T-helper 1 cell treated with Interleukin-12 subunit alpha and Interleukin-12 subunit beta and Interleukin-4 antibody, amounts not matched to agents 30 ng/mL and 1 ng/mL, for 36 hours (primary cell): ENCODE measurements around the gene RNF213. TPM values are rescaled to one million over a fixed set of nuclear protein-coding genes. Genes with fewer than 3 reads are reported as not detected.
"Not testable (repeated sequence)": the region's sequence is repeated elsewhere in the genome, so short reads cannot be mapped to it uniquely, and the experiment has no call there.

Source experiments
- intact Hi-C: fragments of 100-400 bp; cut with micrococcal nuclease; formaldehyde crosslinking; loops from one replicate; pipeline ENCODE4 v1.15.1; 2024
- total RNA-seq: library from RNA; stranded (reverse); gene quantifications from 2 replicates; pipeline ENCODE4 v1.2.3, GENCODE V29; 2022

Gene RNF213
- total RNA-seq, 1 donor from 2014 or later: 1,329 TPM

GRCh38 chr17:80248894-80249710, 11.6 kb upstream of the RNF213 start:
- intact Hi-C loops: no loop called here

- intact Hi-C loops: loop anchor here (2.0 kb wide), 2 partner anchors 151 to 215 kb away; partner anchors contain the start of genes CCDC40 and GAA
Measured at GRCh38 chr17:80251966-80252365, 8.7 kb upstream of the RNF213 start.

DNA sequence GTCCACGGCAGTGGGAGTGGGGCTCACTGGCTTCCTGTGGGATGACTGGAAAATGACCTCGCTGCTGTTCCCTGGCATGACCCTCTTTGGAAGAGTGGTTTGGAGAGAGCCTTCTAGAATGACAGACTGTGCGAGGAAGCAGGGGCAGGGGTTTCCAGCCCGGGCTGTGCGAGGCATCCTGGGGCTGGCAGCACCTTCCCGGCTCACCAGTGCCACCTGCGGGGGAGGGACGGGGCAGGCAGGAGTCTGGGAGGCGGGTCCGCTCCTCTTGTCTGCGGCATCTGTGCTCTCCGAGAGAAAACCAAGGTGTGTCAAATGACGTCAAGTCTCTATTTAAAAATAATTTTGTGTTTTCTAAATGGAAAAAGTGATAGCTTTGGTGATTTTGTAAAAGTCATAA, 7.8 kb upstream of the RNF213 start:
- intact Hi-C loops: loop anchor here (1.0 to 2.0 kb wide), 4 partner anchors 57 to 216 kb away; partner anchors contain the start of genes CCDC40 and GAA

GRCh38 chr17:80253631-80254395, 6.8 kb upstream of the RNF213 start:
- intact Hi-C loops: loop anchor here (1.0 to 2.0 kb wide), 6 partner anchors 35 to 257 kb away; partner anchors contain the start of genes CCDC40 and GAA

DNA sequence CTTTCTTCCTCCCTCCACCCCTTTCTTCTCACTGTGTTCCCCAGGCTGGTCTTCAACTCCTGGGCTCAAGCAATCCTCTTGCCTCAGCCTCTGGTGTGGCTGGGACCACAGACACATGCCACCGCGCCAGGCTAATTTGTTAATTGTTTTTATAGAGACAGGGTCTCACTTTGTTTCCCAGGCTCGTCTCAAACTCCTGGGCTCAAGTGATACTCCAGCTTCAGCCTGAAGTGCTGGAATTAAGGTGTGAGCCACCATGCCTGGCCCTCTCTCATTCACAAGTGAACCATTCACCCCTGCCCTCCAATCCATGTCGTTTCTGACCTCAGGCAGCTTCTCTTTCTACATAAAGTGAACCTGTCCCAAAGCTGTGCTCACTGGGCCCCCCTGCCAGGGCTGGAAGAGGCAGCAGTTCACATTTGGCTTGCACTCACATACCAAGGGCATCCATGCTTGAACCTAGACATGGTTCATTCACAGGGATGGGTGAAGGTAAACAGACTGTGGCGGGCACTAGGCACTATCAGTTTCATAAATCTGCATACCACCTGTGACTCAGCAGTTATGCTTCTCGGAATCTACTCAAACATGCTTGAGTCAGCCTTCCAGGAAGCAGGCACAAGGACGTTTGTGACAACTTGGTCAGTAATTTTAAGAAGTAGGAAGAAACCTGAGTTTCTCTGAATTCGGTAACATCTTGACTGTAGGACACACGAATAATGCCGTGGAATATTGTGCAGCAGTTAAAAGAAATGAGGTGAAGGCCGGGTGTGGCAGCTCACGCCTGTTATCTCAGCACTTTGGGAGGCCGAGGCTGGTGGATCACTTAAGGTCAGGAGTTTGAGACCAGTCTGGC, 6.0 kb upstream of the RNF213 start:
- intact Hi-C loops: loop anchor here (1.0 to 2.0 kb wide), 4 partner anchors 9 to 258 kb away; partner anchors contain the start of gene EIF4A3

GRCh38 chr17:80256034-80256350, 4.7 kb upstream of the RNF213 start:
- intact Hi-C loops: no loop called here

DNA sequence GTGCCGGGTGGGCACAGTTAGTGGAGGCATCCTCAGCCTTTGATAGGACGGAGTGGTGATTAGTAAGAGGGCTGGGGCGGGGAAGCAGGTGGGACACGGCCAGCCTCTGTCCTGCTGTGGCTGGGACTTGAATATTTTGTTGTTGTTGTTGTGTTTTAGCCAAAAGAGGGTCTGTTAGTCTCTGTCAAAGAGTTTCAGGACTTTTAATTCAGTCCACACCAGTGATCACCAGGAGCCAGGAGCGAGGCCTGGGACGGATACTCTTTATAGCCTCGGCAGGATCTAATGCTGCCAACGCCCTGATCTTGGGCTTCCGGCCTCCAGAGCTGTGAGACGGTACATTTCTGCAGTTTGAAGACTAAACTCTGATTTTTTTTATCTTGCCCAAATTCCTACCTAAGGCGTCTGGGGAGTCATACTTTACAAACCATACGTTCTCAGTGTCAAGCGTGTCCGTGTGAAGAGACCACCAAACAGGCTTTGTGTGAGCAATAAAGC, 2.9 kb upstream of the RNF213 start:
- intact Hi-C loops: no loop called here

GRCh38 chr17:80258296-80258695, 2.4 kb upstream of the RNF213 start:
- intact Hi-C loops: not testable (repeated sequence)

- intact Hi-C loops: loop anchor here (5.0 to 10.0 kb wide), 3 partner anchors 462 to 1708 kb away; partner anchors contain the start of genes ACTG1 and CBX8
Measured at GRCh38 chr17:80259457-80260068, 1.1 kb upstream of the RNF213 start.

GRCh38 chr17:80260069-80260535, 550 bp upstream of the RNF213 start:
- intact Hi-C loops: loop anchor here (5.0 to 10.0 kb wide), 3 partner anchors 463 to 1707 kb away; partner anchors contain the start of genes ACTG1 and CBX8

GRCh38 chr17:80261159-80261894, 675 bp downstream of the RNF213 start:
- intact Hi-C loops: loop anchor here (1.0 to 10.0 kb wide), 4 partner anchors 423 to 1706 kb away; partner anchors contain the start of genes ACTG1 and CBX8

DNA sequence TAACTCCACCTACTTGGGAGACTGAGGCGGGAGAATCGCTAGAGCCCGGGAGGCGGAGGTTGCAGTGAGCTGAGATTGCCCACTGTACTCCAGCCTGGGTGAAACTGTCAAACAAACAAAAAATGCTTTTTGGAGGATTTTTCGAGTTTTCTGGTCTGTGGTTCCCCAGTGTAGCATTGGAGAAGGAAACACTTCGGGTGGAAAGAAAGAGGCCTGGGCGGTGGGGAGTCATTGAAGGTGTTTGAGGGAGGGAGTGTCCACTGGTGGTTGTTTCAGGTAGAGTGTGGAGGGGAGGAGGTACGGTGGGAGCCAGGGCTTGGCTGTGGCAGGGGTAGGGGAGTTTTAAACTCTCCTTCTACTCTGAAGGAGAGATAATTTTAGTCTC, 1.2 kb downstream of the RNF213 start:
- intact Hi-C loops: loop anchor here (1.0 to 10.0 kb wide), 5 partner anchors 424 to 1705 kb away; partner anchors contain the start of genes ACTG1, CBX8 and CEP131

DNA sequence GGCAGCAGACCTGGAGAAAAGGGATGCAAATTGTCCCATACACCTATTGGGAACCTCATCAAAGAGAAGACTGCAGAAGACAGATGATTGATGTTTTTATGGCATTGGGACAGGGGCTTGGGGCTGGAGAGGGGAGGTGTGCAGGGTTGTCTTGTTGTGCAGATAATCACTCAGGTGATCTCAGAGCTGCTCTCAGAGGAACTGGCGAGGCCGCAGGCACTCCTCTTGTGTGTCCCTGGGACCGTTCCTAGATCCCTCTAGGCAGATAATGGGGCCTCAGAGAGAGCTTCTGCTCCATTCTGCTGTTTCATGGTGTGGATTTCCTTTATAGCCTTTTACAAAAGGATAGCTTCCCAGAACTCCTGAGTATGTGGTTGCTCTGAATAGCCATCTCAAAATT, 1.6 kb downstream of the RNF213 start:
- intact Hi-C loops: loop anchor here (2.0 to 10.0 kb wide), 4 partner anchors 465 to 1705 kb away; partner anchors contain the start of genes ACTG1, CBX8 and CEP131

- intact Hi-C loops: loop anchor here (1.0 to 10.0 kb wide), 7 partner anchors 8 to 1704 kb away; partner anchors contain the start of genes ACTG1, CBX8, CEP131 and EIF4A3
Measured at GRCh38 chr17:80262775-80263244, 2.2 kb downstream of the RNF213 start.

GRCh38 chr17:80263253-80264204, 2.9 kb downstream of the RNF213 start:
- intact Hi-C loops: loop anchor here (1.0 to 10.0 kb wide), 8 partner anchors 8 to 1704 kb away; partner anchors contain the start of genes ACTG1, CBX8, CEP131 and EIF4A3

DNA sequence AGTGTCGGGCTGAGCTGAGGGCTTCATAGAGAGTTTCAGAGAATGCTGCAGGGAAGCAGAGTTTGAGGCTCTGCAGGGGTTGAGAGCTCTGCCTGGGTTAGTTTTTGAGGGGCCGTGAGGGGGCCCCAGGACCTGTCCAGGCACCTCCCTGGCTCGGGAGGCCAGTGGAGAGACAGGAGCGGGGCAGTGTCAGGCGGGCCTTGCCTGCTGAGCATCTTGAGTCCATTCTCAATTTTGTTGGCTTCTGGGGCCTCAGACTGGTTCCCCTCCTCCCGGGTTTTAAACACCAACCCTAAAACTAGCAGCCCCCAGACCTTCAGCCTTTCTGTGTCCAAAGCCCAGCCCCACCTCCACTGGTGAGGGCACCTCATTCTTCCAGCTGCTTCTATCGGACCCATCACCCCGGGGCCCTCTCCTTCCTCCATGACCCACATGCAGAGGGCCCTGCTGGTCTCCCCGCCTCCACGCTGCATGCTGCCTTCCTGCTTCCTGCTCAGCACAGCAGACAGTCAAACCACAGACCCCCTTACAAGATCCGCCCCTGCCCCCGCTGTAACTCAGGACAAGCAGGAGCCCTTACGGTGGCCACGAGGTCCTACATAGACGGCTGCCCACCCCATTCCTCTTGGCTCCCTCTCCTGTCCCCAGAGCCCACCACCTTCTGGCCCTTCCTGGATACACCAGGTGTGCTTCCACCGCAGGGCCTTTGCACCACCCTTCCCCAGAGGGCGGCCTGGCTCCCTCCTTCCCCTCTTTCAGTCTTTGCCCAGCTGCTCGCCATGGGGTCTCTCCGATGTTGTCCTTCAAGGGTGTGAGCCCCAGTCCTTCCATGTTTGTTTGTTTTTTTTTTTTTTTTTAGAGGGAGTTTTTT, 3.8 kb downstream of the RNF213 start:
- intact Hi-C loops: loop anchor here (2.0 to 10.0 kb wide), 5 partner anchors 38 to 1703 kb away; partner anchors contain the start of genes ACTG1 and CBX8
